ENCODE results near the gene PAK4. TPM values are rescaled to one million over a fixed set of nuclear protein-coding genes. Genes with fewer than 3 reads are reported as not detected.

The PAK4 gene
- total and polyA plus RNA-seq, 2 donors from 2014 or later = 52.5 to 55.6 TPM

- no peak overlapping the region for H3K4me3 ChIP-seq (ENCODE audit: low read length in 3 of 3)
- no peak overlapping the region for H3K27ac ChIP-seq (ENCODE audit: low read depth in 2 of 2, low read length in 2 of 2)
- intact Hi-C loops (cut with DNase I) = no loop called here
- no peaks in the 10 kb centered on the region for H3K9me3 ChIP-seq (ENCODE audit: control insufficient read depth in 2 of 3, insufficient read depth in 1 of 3, low read length in 3 of 3)
- no peak for DNase-seq
- no peak for FAIRE-seq
- TF ChIP-seq CTCF (IDR thresholded peaks at IDR 0.05; ENCODE audit: borderline replicate concordance, extremely low read depth, insufficient read depth) = no peak
- peaks cover 0 to 29% (median 12%) of the 10 kb centered on the region in 3 donors for H3K4me1 ChIP-seq (ENCODE audit: control insufficient read depth in 2 of 3, insufficient read depth in 2 of 3, low read depth in 1 of 3, low read length in 3 of 3)
- H3K27me3 ChIP-seq (ENCODE audit: control insufficient read depth, insufficient read depth, low read length) = no peaks in the 10 kb centered on the region
- H3K9ac ChIP-seq (ENCODE audit: low read length in 3 of 3) = no peak overlapping the region
- peaks cover 0 to 3% (median 0%) of the 10 kb centered on the region in 3 donors for H3K36me3 ChIP-seq (ENCODE audit: control insufficient read depth in 2 of 3, insufficient read depth in 3 of 3, low read length in 3 of 3)
Observed at GRCh38 chr19:39150235-39150634, 24.6 kb downstream of the PAK4 start.

GRCh38 chr19:39150807-39151600 is 25.4 kb downstream of the PAK4 start:
- H3K27ac ChIP-seq (ENCODE audit: low read depth in 2 of 2, low read length in 2 of 2) = no peak overlapping the region
- H3K9me3 ChIP-seq (ENCODE audit: control insufficient read depth in 2 of 3, insufficient read depth in 1 of 3, low read length in 3 of 3) = no peaks in the 10 kb centered on the region
- no peak for TF ChIP-seq CTCF (IDR thresholded peaks at IDR 0.05; ENCODE audit: borderline replicate concordance, extremely low read depth, insufficient read depth)
- no peaks in the 10 kb centered on the region for H3K27me3 ChIP-seq (ENCODE audit: control insufficient read depth, insufficient read depth, low read length)
- DNase-seq (no peak), FAIRE-seq (no peak)
- intact Hi-C loops (cut with DNase I) = no loop called here
- peaks cover 0 to 33% (median 20%) of the 10 kb centered on the region in 3 donors for H3K4me1 ChIP-seq (ENCODE audit: control insufficient read depth in 2 of 3, insufficient read depth in 2 of 3, low read depth in 1 of 3, low read length in 3 of 3)
- H3K9ac ChIP-seq (ENCODE audit: low read length in 3 of 3) = no peak overlapping the region
- no peak overlapping the region for H3K4me3 ChIP-seq (ENCODE audit: low read length in 3 of 3)
- H3K36me3 ChIP-seq (ENCODE audit: control insufficient read depth in 2 of 3, insufficient read depth in 3 of 3, low read length in 3 of 3) = peaks cover 0 to 3% (median 0%) of the 10 kb centered on the region in 3 donors

- no peak overlapping the region for H3K27ac ChIP-seq (ENCODE audit: low read depth in 2 of 2, low read length in 2 of 2)
- intact Hi-C loops (cut with DNase I) = no loop called here
- H3K27me3 ChIP-seq (ENCODE audit: control insufficient read depth, insufficient read depth, low read length) = no peaks in the 10 kb centered on the region
- no peaks in the 10 kb centered on the region for H3K9me3 ChIP-seq (ENCODE audit: control insufficient read depth in 2 of 3, insufficient read depth in 1 of 3, low read length in 3 of 3)
- H3K4me1 ChIP-seq (ENCODE audit: control insufficient read depth in 2 of 3, insufficient read depth in 2 of 3, low read depth in 1 of 3, low read length in 3 of 3) = peaks cover 0 to 41% (median 27%) of the 10 kb centered on the region in 3 donors
- no peak overlapping the region for H3K9ac ChIP-seq (ENCODE audit: low read length in 3 of 3)
- DNase-seq (no peak), FAIRE-seq (no peak)
- peaks cover 0 to 3% (median 0%) of the 10 kb centered on the region in 3 donors for H3K36me3 ChIP-seq (ENCODE audit: control insufficient read depth in 2 of 3, insufficient read depth in 3 of 3, low read length in 3 of 3)
- TF ChIP-seq CTCF (IDR thresholded peaks at IDR 0.05; ENCODE audit: borderline replicate concordance, extremely low read depth, insufficient read depth) = no peak
- H3K4me3 ChIP-seq (ENCODE audit: low read length in 3 of 3) = no peak overlapping the region
Observed at GRCh38 chr19:39152066-39152465, 26.5 kb downstream of the PAK4 start.
